Measurements from ENCODE around the gene SP7. TPM values are rescaled to one million over a fixed set of nuclear protein-coding genes. Genes with fewer than 3 reads are reported as not detected.

The SP7 gene
- total and polyA plus RNA-seq, 9 of the 15 experiments (the other 6 are each of a cell fraction or from before 2014, with no cell fraction given), result 0.04 TPM; not detected in 8

- intact Hi-C loops (cut with micrococcal nuclease), result no loop called here
- ATAC-seq, result no peak
- CTCF ChIA-PET (ENCODE audit: low intra/inter-chr PET ratio), result no interaction called here
- Histone ChIP-seq H3K27ac (ENCODE audit: extremely low read depth, low read depth, low read length) (no peak overlapping the region), H3K4me3 (no peak overlapping the region), H3K27me3 (ENCODE audit: control insufficient read depth in 2 of 2, insufficient read depth in 2 of 2, low read length in 2 of 2) (no peaks in the 10 kb centered on the region), H3K9me1 (ENCODE audit: control insufficient read depth, insufficient read depth, low read length) (no peaks in the 10 kb centered on the region), H3K9me3 (replicated peaks; ENCODE audit: control insufficient read depth, insufficient read depth, low read depth, low read length) (no peaks in the 10 kb centered on the region), H3K36me3 (ENCODE audit: control insufficient read depth, insufficient read depth, low read length) (no peaks in the 10 kb centered on the region), H3K4me2 (ENCODE audit: insufficient read depth, low read length) (no peak overlapping the region), H3K4me1 (replicated peaks in 1 of 2; ENCODE audit: control insufficient read depth in 2 of 2, insufficient read depth in 2 of 2, low read length in 2 of 2) (peaks cover 11 to 27% of the 10 kb centered on the region in 2 experiments), H4K20me1 (replicated peaks; ENCODE audit: control insufficient read depth, insufficient read depth, low read length) (no peaks in the 10 kb centered on the region), H2AFZ (ENCODE audit: low read depth, low read length) (peak overlapping the region; percentile 32; the same call in 1 of the 2 replicates), H3K9ac (ENCODE audit: insufficient read depth in 1 of 2, low read depth in 2 of 2, low read length in 2 of 2) (0 out of 4 replicates have a peak overlapping the region, but pooled peaks of 1 of the 2 experiments have one; percentile 64), H3K79me2 (ENCODE audit: control insufficient read depth, insufficient read depth, low read length) (no peaks in the 10 kb centered on the region)
- DNase-seq (ENCODE audit: extremely low read depth in 1 of 4, low spot score in 3 of 4), result no peak
- in situ Hi-C loops (cut with MboI), result no loop called here
- no TSS peak for BruUV-seq (replicated peaks)
- FAIRE-seq, result no peak
- WGBS (ENCODE audit: insufficient coverage, low coverage, missing lambda C conversion rate), result 63% methylated on average over 3 of the region's 4 CpGs
- POLR2A ChIA-PET, result interaction anchor here (0.6 to 2.0 kb wide), 4 partner anchors 9 to 114 kb away, joined by 3 to 12 read pairs (median 4); no protein-coding TSS in a partner anchor
- no peak for TF ChIP-seq E4F1 (CRISPR knock-in tag; IDR thresholded peaks at IDR 0.05; ENCODE audit: borderline replicate concordance)
- TF ChIP-seq MEF2A (IDR thresholded peaks at IDR 0.05; ENCODE audit: control insufficient read depth, low read depth, low read length), result no peak
- no peak for TF ChIP-seq MYNN (IDR thresholded peaks at IDR 0.05)
- no peak for TF ChIP-seq MYNN (CRISPR knock-in tag; IDR thresholded peaks at IDR 0.05)
- no peak for TF ChIP-seq SP1 (CRISPR knock-in tag; IDR thresholded peaks at IDR 0.05)
- TF ChIP-seq CEBPZ (IDR thresholded peaks at IDR 0.05; ENCODE audit: borderline replicate concordance, low read depth, low read length), result no peak
- no peak for TF ChIP-seq ZNF766 (CRISPR knock-in tag; conservative IDR thresholded peaks at IDR 0.05)
- no peak for TF ChIP-seq TBL1XR1 (IDR thresholded peaks at IDR 0.05; ENCODE audit: low read length in 2 of 2)
- TF ChIP-seq BMI1 (IDR thresholded peaks at IDR 0.05; ENCODE audit: low read length), result no peak
- no peak for TF ChIP-seq ZKSCAN3 (CRISPR knock-in tag; IDR thresholded peaks at IDR 0.05)
- no peak for TF ChIP-seq GTF3C2 (IDR thresholded peaks at IDR 0.05; ENCODE audit: borderline replicate concordance, extremely low read depth, insufficient read length)
- TF ChIP-seq CC2D1A (IDR thresholded peaks at IDR 0.05), result no peak
- no peak for TF ChIP-seq E2F1 (CRISPR knock-in tag; IDR thresholded peaks at IDR 0.05)
- no peak for TF ChIP-seq HLTF (IDR thresholded peaks at IDR 0.05)
These were observed 2.9 kb downstream of the SP7 start for GRCh38 chr12:53333289-53333688.

Data from K562 (cell line).